IMR-90 (cell line): Measurements from ENCODE around the gene SLTM. TPM values are rescaled to one million over a fixed set of nuclear protein-coding genes. Genes with fewer than 3 reads are reported as not detected.

ENCODE experiments used
- ATAC-seq: fragments of 200-7000 bp; cut with Tn5 transposase; 2 replicates; pipeline ENCODE4 v1.9.1; 2020; ENCODE audit warnings: low read depth, mild to moderate bottlenecking, moderate library complexity
- BruUV-seq: library from RNA; stranded (reverse); fragments of 400-500 nt; replicated peaks from 2 replicates; lab custom pipeline; 2021; lab: Mats Ljungman, UMichigan
- CTCF ChIA-PET: fragments of 300-600 bp; formaldehyde crosslinking; extraction: SDS; loops from one replicate; lab custom pipeline; 2021; ENCODE audit warnings: antibody characterized with exemption; lab: Yijun Ruan, JAX
- POLR2A ChIA-PET: fragments of 300-600 bp; sonication (Branson Sonifier 250); formaldehyde crosslinking; loops from one replicate; lab custom pipeline; 2022; ENCODE audit warnings: antibody characterized with exemption; ENCODE audit not compliant: unreplicated experiment; lab: Charles Lee
- DNase-seq: peaks from one replicate; pipeline ENCODE4 v3.0.0; 2013
- H2AFZ ChIP-seq: replicated peaks from 2 replicates; pipeline ENCODE3; 2013; ENCODE audit warnings: low read length, mild to moderate bottlenecking; ENCODE audit not compliant: poor library complexity
- H2AK5ac ChIP-seq: 2 replicates; pipeline ENCODE4 v1.6.1; 2013; ENCODE audit warnings: low read depth, low read length, inconsistent platforms
- H2AK9ac ChIP-seq: replicated peaks from 2 replicates; pipeline ENCODE3; 2013; ENCODE audit warnings: mild to moderate bottlenecking, low read depth, low read length, moderate library complexity; ENCODE audit not compliant: poor library complexity
- H2BK120ac ChIP-seq: 2 replicates; pipeline ENCODE4 v1.6.1; 2013; ENCODE audit warnings: low read depth, low read length, inconsistent platforms
- H2BK15ac ChIP-seq: 3 replicates; pipeline ENCODE4 v1.6.1; 2013; ENCODE audit warnings: low read depth, low read length, inconsistent platforms
- H2BK20ac ChIP-seq: 2 replicates; pipeline ENCODE4 v1.6.1; 2013; ENCODE audit warnings: low read depth, mild to moderate bottlenecking, inconsistent platforms, low read length, moderate library complexity
- H2BK5ac ChIP-seq: 2 replicates; pipeline ENCODE4 v1.6.1; 2013; ENCODE audit warnings: mild to moderate bottlenecking, low read depth, low read length, inconsistent platforms; ENCODE audit not compliant: poor library complexity, severe bottlenecking
- H3K14ac ChIP-seq: replicated peaks from 2 replicates; pipeline ENCODE4 v1.6.1; 2013; ENCODE audit warnings: low read depth, low read length, inconsistent platforms
- H3K18ac ChIP-seq: 2 replicates; pipeline ENCODE4 v1.6.1; 2013; ENCODE audit warnings: low read depth, low read length, control low read depth
- H3K23ac ChIP-seq: 2 replicates; pipeline ENCODE4 v1.6.1; 2013; ENCODE audit warnings: low read depth, low read length, inconsistent platforms
- H3K27ac ChIP-seq: 2 replicates; pipeline ENCODE4 v1.5.1; 2013; ENCODE audit warnings: mild to moderate bottlenecking, control low read depth, low read length; ENCODE audit not compliant: insufficient read depth
- H3K27me3 ChIP-seq: 2 replicates; pipeline ENCODE4 v1.6.1; 2013; ENCODE audit warnings: low read length; ENCODE audit not compliant: control insufficient read depth, insufficient read depth
- H3K36me3 ChIP-seq: 2 replicates; pipeline ENCODE4 v1.6.1; 2013; ENCODE audit warnings: low read length, mixed read lengths; ENCODE audit not compliant: control insufficient read depth, insufficient read depth
- H3K4ac ChIP-seq: 2 replicates; pipeline ENCODE4 v1.6.1; 2013; ENCODE audit warnings: low read depth, low read length, inconsistent platforms
- H3K4me1 ChIP-seq: 2 replicates; pipeline ENCODE4 v1.6.1; 2013; ENCODE audit warnings: low read length, mixed read lengths; ENCODE audit not compliant: control insufficient read depth, insufficient read depth
- H3K4me2 ChIP-seq: 2 replicates; pipeline ENCODE4 v1.6.1; 2013; ENCODE audit warnings: low read depth, mild to moderate bottlenecking, control low read depth, low read length, moderate library complexity
- H3K4me3 ChIP-seq: 2 replicates; pipeline ENCODE4 v1.5.1; 2013; ENCODE audit warnings: low read depth, mild to moderate bottlenecking, control low read depth, low read length, moderate library complexity; ENCODE audit not compliant: insufficient read depth
- H3K56ac ChIP-seq: 2 replicates; pipeline ENCODE4 v1.6.1; 2013; ENCODE audit warnings: low read length, inconsistent platforms; ENCODE audit not compliant: insufficient read depth; ENCODE audit errors: extremely low read depth
- H3K79me1 ChIP-seq, 2 experiments: 2 replicates each; pipeline ENCODE4 v1.6.1; 2013; ENCODE audit warnings: low read length in 2 of 2, inconsistent platforms in 1 of 2, low read depth in 1 of 2
- H3K9ac ChIP-seq: 2 replicates; pipeline ENCODE4 v1.6.1; 2013; ENCODE audit warnings: low read depth, low read length, control low read depth
- H3K9me1 ChIP-seq: 2 replicates; pipeline ENCODE4 v1.6.1; 2013; ENCODE audit warnings: low read length, inconsistent platforms; ENCODE audit not compliant: insufficient read depth
- H3K9me3 ChIP-seq: 2 replicates; pipeline ENCODE4 v1.6.1; 2013; ENCODE audit warnings: low read length; ENCODE audit not compliant: control insufficient read depth, insufficient read depth
- H4K20me1 ChIP-seq: 2 replicates; pipeline ENCODE4 v1.6.1; 2013; ENCODE audit warnings: low read length, inconsistent platforms; ENCODE audit not compliant: insufficient read depth
- H4K5ac ChIP-seq: 2 replicates; pipeline ENCODE4 v1.6.1; 2013; ENCODE audit warnings: mild to moderate bottlenecking, low read depth, low read length, control low read depth
- H4K8ac ChIP-seq, 2 experiments: 2 replicates each; pipeline ENCODE4 v1.6.1; 2013; ENCODE audit warnings: low read depth in 2 of 2, low read length in 2 of 2, control low read depth in 1 of 2, inconsistent platforms in 1 of 2
- H4K91ac ChIP-seq: 2 replicates; pipeline ENCODE4 v1.6.1; 2013; ENCODE audit warnings: low read depth, low read length, inconsistent platforms; ENCODE audit not compliant: insufficient read depth
- BHLHE40 ChIP-seq: fragments of 150-350 bp; IDR thresholded peaks from 2 replicates; pipeline ENCODE4 v1.6.1; 2016; ENCODE audit warnings: mild to moderate bottlenecking, low read depth, low read length
- CHD1 ChIP-seq: IDR thresholded peaks from 2 replicates; pipeline ENCODE4 v1.6.1; 2012; ENCODE audit warnings: low read depth, low read length, improper control_type of control experiment
- CTCF ChIP-seq: conservative IDR thresholded peaks from 2 replicates; pipeline ENCODE4 v1.5.1; 2012; ENCODE audit warnings: mild to moderate bottlenecking, low read depth, low read length, improper control_type of control experiment
- FOS ChIP-seq: fragments of 150-350 bp; IDR thresholded peaks from 2 replicates; pipeline ENCODE4 v1.6.1; 2016; ENCODE audit warnings: low read depth, low read length
- MAZ ChIP-seq: IDR thresholded peaks from 2 replicates; pipeline ENCODE4 v1.6.1; 2012; ENCODE audit warnings: low read depth, mild to moderate bottlenecking, low read length, improper control_type of control experiment, moderate library complexity, borderline replicate concordance
- MXI1 ChIP-seq: IDR thresholded peaks from 2 replicates; pipeline ENCODE4 v1.6.1; 2012; ENCODE audit warnings: low read depth, mild to moderate bottlenecking, low read length, moderate library complexity, borderline replicate concordance
- NFE2L2 ChIP-seq: fragments of 150-350 bp; IDR thresholded peaks from 2 replicates; pipeline ENCODE4 v1.6.1; 2016; ENCODE audit warnings: low read depth, mild to moderate bottlenecking, low read length
- POLR2A ChIP-seq: IDR thresholded peaks from 2 replicates; pipeline ENCODE4 v1.6.1; 2012; ENCODE audit warnings: mild to moderate bottlenecking, low read depth, low read length
- RCOR1 ChIP-seq: IDR thresholded peaks from 2 replicates; pipeline ENCODE4 v1.6.1; 2012; ENCODE audit warnings: mild to moderate bottlenecking, low read length, improper control_type of control experiment; ENCODE audit not compliant: insufficient replicate concordance
- SMC3 ChIP-seq: fragments of 150-350 bp; IDR thresholded peaks from 2 replicates; pipeline ENCODE4 v1.6.1; 2016; ENCODE audit warnings: low read depth, mild to moderate bottlenecking, antibody characterized with exemption, low read length, moderate library complexity
- WGBS, 2 experiments: methylation state at CpG; one replicate each; pipeline versions ENCODE4 v1.1.5 to v1.1.7; 2013; ENCODE audit warnings: missing lambda C conversion rate in 2 of 2; ENCODE audit not compliant: insufficient read length in 1 of 2; ENCODE audit errors: extremely low coverage in 2 of 2; 5-methylcytosine and 5-hydroxymethylcytosine counted together
- dilution Hi-C: fragments of 300-500 bp; cut with HindIII; formaldehyde crosslinking; loops from one replicate; pipeline ENCODE4 v1.14.3; 2018; ENCODE audit warnings: low sequenced_read_pairs; ENCODE audit not compliant: unreplicated experiment
- in situ Hi-C: fragments of 300-500 bp; cut with MboI; formaldehyde crosslinking; loops from 3 replicates; pipeline ENCODE4 v1.14.3; 2019; ENCODE audit warnings: low sequenced_read_pairs, inconsistent platforms, mixed read lengths
- intact Hi-C: fragments of 100-400 bp; cut with micrococcal nuclease; formaldehyde crosslinking; loops from 2 replicates; pipeline ENCODE4 v1.10.0; 2022
- polyA plus RNA-seq, 3 experiments: library from polyadenylated mRNA; depleted of rRNA; stranded (reverse); fragments of >200 nt; gene quantifications; 2 replicates each; pipeline ENCODE4 v1.2.3, GENCODE V29; 2012; ENCODE audit warnings: low replicate concordance in 1 of 3
- total RNA-seq: library from RNA; depleted of rRNA; stranded (reverse); fragments of >200 nt; gene quantifications from 2 replicates; pipeline ENCODE4 v1.2.3, GENCODE V29; 2012
- TF ChIP-seq, protein P1 (sequence below): fragments of 150-350 bp; IDR thresholded peaks from 2 replicates; pipeline ENCODE4 v1.6.1; 2016; ENCODE audit warnings: low read depth, mild to moderate bottlenecking, low read length, moderate library complexity, borderline replicate concordance
- TF ChIP-seq, protein P2 (sequence below): fragments of 150-350 bp; IDR thresholded peaks from 2 replicates; pipeline ENCODE4 v1.6.1; 2017; ENCODE audit warnings: mild to moderate bottlenecking, antibody characterized with exemption, low read length, low read depth

The SLTM gene
- total and polyA plus RNA-seq, 2 of the 4 experiments (the other 2 are of a cell fraction) = 36.0 to 57.6 TPM

- TF ChIP-seq CTCF = no peak
- no peak for TF ChIP-seq CHD1
Observed at GRCh38 chr15:58962662-58963565, 29.4 kb upstream of the SLTM start (continued).

DNA sequence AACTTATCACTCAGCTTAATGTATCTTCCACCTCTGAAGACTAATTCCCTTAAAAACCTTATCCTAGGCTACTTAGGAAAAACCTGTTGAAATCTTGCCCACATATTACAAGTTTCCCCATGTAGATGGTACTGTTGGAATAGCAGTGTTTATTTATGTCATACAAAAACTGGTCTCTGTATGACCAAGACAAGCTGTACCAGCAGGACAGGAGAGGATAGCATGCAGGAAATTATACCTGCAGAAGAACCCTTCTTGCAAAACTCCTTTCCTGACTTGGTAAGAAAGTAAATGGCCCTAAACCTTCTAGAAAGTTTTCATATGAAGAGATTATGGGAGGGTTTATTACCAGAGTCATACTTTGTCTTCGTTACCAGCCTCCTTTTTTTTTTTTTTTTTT is 28.7 kb upstream of the SLTM start:
- no peak for DNase-seq
- dilution Hi-C loops = no loop called here
- CTCF ChIA-PET = interaction anchor here (0.6 to 1.1 kb wide), 2 partner anchors 9 to 333 kb away, joined by 3 to 7 read pairs; no protein-coding TSS in a partner anchor
- no peak for TF ChIP-seq SMC3
- no peak for TF ChIP-seq BHLHE40
- no peak for TF ChIP-seq FOS
- no peak for TF ChIP-seq CHD1
- no peak for TF ChIP-seq RCOR1
- no peak for TF ChIP-seq MXI1
- no peak for TF ChIP-seq NFE2L2
- TF ChIP-seq, protein P1, sequence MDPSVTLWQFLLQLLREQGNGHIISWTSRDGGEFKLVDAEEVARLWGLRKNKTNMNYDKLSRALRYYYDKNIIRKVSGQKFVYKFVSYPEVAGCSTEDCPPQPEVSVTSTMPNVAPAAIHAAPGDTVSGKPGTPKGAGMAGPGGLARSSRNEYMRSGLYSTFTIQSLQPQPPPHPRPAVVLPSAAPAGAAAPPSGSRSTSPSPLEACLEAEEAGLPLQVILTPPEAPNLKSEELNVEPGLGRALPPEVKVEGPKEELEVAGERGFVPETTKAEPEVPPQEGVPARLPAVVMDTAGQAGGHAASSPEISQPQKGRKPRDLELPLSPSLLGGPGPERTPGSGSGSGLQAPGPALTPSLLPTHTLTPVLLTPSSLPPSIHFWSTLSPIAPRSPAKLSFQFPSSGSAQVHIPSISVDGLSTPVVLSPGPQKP = no peak
- TF ChIP-seq, protein P2, sequence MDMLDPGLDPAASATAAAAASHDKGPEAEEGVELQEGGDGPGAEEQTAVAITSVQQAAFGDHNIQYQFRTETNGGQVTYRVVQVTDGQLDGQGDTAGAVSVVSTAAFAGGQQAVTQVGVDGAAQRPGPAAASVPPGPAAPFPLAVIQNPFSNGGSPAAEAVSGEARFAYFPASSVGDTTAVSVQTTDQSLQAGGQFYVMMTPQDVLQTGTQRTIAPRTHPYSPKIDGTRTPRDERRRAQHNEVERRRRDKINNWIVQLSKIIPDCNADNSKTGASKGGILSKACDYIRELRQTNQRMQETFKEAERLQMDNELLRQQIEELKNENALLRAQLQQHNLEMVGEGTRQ = no peak
- no peak for TF ChIP-seq POLR2A
- no peak for TF ChIP-seq MAZ

More for the DNA sequence above, 28.7 kb upstream of the SLTM start:
- H2BK120ac ChIP-seq = no peak overlapping the region
- H2AFZ ChIP-seq = no peak overlapping the region
- no peak overlapping the region for H3K9ac ChIP-seq
- no peak overlapping the region for H3K56ac ChIP-seq
- no peak overlapping the region for H2AK9ac ChIP-seq
- no peaks in the 10 kb centered on the region for H3K36me3 ChIP-seq
- no peak for ATAC-seq
- H2AK5ac ChIP-seq = no peak overlapping the region
- no peaks in the 10 kb centered on the region; the same call in 1 of the 2 replicates for H3K4me1 ChIP-seq
- H3K27ac ChIP-seq = no peak overlapping the region
- H3K79me1 ChIP-seq = no peaks in the 10 kb centered on the region
- H3K23ac ChIP-seq = no peak overlapping the region
- no peaks in the 10 kb centered on the region for H3K9me1 ChIP-seq
- in situ Hi-C loops (no loop called here), intact Hi-C loops (no loop called here)
- H4K20me1 ChIP-seq = no peaks in the 10 kb centered on the region
- no peak overlapping the region for H4K8ac ChIP-seq
- no peak overlapping the region for H3K4ac ChIP-seq
- no peaks in the 10 kb centered on the region for H3K27me3 ChIP-seq
- no peak overlapping the region for H2BK15ac ChIP-seq
- WGBS, 2 experiments = no CpG with 5 or more reads among the region's 1 CpG
- no peaks in the 10 kb centered on the region for H3K9me3 ChIP-seq
- POLR2A ChIA-PET = no interaction called here
- 0 out of 2 replicates have a peak overlapping the region, but pooled peaks have one; percentile 34 for H2BK20ac ChIP-seq
- H4K91ac ChIP-seq = no peak overlapping the region
- BruUV-seq = no TSS peak
- no peak overlapping the region for H3K4me2 ChIP-seq
- H3K4me3 ChIP-seq = no peak overlapping the region
- H3K18ac ChIP-seq = no peak overlapping the region
- H4K5ac ChIP-seq = no peak overlapping the region
- no peak overlapping the region for H3K14ac ChIP-seq
- no peak overlapping the region for H2BK5ac ChIP-seq
